Measurements from ENCODE around the gene VPS13C. TPM values are rescaled to one million over a fixed set of nuclear protein-coding genes. Genes with fewer than 3 reads are reported as not detected.

VPS13C gene
- polyA plus RNA-seq, 3 donors, result 31.8 to 60.6 (median 47.3) TPM

DNA sequence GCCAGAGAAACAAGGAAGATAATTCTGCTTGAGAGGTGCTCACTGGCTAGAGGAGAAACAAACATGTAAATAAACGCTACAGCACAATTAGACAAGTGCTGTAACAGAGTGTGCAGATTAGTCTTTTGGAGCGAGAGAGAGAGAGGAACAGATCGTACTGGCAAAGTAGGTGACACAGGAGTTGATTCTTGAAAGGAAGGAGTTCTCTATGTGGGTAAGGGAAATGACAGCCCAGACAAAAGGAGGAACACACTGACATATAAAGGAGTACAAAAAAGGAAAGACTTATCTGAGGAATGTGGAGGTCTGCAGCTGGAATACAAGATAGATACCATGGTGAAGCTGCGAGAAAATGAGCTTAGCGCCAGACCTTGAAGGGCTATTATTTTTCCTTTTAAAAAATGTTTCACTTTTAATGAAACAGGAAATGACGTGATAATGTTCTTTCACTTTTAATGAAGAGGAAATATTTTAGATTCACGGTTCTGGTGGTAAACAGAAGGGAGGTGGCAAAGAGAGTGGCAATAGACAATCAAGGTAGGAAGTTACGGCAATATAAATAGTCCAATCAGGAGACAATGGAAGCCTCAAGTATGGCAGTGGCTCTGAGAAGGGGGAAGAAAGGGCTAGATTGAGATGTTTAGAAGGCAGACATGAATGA lies 202.9 kb downstream of the VPS13C start:
- no peak for DNase-seq

- no peak for DNase-seq
Observed at GRCh38 chr15:61856295-61856694, 204.0 kb downstream of the VPS13C start.

- DNase-seq, result no peak
Observed at GRCh38 chr15:61853195-61853594, 207.1 kb downstream of the VPS13C start.

DNA sequence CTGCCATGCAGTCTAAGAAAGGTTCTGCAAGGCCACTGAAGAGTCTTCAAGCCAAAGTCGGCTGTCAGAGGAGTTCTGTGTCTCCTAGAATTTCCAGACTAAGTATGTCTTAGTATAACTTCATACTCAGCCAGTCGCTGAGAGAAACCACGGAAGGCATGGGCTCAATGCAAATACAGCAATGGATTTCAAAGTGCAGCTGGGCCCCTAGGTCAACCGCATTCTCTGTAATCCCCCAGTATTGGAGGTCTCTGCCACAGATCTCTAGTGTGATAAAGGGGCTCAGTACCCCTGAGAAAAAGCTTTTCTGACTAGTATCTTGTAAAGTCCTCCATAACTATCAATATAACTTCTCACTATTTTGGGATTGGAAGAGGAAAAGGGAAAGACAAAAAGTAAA lies 208.3 kb downstream of the VPS13C start:
- no peak for DNase-seq

DNA sequence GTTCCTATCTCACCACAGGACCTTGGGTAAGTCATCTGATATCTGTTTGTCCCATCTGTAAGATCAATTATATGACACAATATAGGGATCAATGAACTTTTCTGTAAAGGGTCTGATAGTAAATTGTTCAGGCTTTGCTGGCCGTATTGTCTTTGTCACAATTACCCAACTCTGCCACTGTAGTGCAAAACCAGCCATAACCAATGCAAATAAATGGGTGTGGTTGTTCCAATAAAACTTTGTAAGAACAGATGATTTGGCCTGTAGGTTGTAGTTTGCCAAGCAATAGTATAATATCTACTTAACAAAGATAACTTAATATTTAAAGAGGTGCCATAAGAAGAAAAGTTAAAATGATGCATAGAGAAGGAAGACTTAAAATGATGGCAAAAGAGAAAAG lies 210.8 kb downstream of the VPS13C start:
- DNase-seq, result no peak

DNA sequence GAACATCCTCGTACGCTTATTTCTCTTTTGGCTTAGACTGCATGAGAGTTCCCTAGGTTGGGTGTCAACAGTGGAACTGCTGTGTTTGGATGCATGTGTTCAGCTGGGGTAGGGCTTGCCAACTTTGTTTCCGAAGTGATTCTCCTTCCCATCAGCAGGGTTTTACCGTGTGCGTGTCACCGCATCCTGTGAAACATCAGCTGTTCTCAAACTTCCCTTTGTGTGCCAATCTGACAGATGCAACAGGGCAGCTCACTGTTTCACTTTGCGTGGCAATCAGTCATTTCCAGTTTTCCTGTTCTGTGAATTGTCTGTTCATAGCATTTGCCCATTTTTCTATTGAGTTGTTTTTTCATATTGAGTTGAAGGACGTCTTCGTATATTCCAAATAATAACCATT lies 218.8 kb downstream of the VPS13C start:
- no peak for DNase-seq

DNA sequence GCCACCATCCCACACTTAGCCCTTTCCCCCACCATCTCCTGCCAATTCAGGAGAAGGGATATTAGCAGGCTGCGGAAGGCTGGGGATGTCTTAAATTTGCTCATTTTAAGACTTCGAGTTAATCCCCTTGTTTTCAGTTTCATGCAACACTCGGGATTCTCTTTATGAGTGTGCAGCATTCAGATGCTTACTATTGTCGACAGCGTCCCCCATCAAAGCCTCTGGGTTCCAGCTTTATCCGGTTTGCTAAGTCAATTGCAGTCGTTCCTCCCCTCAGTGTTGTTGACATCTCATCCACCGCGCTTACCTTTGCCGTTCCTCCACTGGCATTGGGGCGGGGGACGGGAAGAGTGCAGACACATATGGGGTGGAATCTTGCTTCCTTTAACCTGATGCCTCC lies 220.2 kb downstream of the VPS13C start:
- DNase-seq, result no peak

DNA sequence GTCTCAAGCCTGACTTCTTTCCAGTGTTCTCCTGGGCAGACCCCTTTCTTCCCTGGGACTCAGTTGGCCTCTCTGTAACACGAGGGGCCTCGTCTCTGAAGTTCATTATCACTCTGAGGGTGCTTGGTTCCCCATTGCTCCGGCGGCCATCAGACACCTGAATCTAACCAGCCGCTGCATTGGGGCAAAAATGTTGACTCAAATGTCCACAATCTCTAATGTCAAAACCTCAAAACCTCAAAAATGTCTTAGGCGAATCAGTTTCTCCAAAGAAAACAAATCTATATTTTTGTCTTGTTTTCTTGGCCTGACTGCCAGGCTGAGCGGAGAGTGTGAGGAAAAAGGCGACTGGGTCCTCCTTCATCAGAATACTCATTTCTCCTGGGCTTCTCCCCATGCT lies 220.7 kb downstream of the VPS13C start:
- no peak for DNase-seq

DNA sequence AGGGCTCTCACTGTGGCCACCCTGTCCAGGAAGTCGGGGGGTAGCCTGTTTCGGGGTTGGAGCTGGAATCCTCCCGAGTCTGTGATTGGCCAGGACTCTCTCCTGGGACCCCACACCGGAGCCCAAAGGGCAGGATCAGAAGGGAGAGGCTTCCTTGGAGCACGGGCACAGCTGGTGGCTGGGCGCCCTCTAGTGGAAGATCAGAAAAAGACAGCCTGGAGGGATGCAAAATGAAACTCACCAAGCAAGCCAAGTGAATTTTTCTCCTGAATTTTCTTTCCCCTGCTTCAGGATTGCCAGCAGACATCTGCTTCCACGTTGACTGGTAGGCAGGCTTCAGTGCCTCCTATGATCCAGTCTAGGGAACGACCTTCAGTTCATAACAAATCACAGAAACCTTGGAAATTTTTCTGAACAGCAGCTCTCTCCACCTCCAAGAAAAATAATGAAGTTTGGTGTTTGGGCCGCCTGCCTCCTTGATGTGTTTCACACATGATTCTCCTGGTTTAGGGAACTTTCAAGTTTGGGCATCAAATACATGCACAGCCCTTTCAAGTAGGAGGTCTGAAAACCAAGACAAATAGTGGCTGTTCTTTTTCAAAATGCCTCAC lies 224.6 kb downstream of the VPS13C start:
- peak; percentile 44 for DNase-seq

DNA sequence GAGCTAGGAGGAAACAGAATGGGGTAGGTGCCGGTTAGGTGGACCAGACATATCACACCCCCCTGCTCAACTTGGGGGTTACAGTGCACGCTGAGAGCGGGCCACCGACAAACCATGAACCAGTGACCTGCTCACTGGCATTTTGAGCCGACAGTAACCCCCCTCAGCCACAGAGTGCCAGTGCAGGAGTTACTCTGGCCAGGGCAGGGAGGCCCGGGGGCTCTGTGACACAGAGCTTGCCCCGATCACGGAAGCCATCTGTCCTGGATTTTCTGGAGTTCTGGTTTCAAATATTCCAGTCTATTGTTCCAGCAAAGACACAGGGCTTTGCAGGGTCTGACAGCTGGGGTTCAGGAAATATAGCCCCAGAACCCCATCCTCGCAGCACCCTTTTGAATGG lies 225.2 kb downstream of the VPS13C start:
- no peak for DNase-seq

GRCh38 chr15:61834076-61834697 lies 226.1 kb downstream of the VPS13C start:
- DNase-seq, result peak; percentile 79

DNA sequence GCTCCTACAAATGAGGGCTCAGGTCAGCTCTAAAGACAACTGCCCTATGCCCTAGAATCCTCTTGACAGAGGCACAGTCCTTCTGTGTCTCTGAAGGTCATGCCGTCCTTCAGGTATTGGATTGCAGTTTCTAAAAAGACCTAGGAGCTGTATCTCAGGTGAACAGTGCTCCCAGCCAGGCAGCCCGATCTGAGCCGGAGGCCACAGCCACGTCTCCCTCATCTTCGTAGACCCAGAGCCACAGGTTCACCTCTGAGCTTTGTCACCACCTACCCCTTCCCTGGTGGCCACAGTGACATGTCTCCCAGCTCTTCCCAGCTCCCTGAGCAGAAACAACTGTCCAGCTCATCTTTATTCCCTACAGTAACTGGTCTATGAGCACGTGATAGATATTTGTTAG lies 228.0 kb downstream of the VPS13C start:
- no peak for DNase-seq

DNA sequence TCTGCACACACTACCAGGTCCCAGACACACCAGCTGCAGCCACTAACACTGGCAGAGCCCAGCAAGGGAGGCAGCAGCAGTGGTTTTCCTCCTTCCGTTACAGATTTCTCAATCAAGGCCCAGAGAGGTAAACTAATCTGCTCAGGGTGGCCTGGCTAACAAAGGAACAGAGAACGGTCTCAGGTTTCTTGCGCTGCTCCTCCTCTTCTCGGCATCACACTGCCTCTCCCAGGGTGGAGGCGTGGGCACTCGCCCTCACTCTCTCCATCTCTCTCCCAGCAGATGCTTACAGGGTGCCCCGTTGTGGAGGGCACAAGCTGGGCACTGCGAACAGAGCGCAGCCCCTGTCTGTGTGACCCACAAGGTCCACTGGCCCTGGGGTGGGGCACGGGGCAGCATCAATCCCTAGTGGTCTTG lies 228.7 kb downstream of the VPS13C start:
- DNase-seq, result no peak

DNA sequence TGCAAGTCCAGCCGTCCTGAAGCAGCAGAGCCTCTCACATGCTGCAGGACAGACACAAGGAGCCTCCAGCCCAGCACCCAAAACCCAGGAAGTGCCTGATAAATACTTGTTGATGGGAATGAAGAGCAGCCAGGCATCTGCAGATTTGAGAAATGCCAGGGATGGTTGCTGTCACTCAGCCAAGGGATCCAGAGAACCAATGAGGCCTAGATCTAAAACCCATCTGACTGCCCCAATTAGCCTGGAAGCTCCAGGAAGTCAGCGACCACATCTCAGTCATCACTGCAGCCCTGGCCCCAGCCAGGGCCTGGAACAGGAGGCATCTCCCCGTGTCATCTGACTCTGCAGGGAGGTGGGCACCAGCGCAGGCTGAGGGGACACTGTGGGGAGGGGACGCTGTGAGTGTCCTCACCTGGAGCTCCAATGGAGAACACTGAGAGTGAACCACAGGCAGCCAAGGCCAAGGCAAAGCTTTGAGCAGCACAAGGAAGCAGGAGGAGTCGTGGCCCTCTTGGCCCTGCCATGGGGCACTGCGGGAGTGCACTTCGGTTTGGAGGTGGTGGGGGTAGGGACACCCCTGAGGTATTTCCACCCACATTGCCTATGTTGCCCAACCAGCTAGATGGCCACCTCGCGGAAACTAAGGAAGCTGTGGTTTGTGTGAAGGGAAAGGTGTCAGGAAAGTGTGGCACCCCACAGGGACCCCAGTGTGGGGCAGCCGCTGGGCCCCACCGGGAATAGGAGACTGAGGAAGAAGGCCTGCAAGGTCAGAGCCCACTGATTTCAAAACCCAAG lies 229.5 kb downstream of the VPS13C start:
- DNase-seq, result no peak

DNA sequence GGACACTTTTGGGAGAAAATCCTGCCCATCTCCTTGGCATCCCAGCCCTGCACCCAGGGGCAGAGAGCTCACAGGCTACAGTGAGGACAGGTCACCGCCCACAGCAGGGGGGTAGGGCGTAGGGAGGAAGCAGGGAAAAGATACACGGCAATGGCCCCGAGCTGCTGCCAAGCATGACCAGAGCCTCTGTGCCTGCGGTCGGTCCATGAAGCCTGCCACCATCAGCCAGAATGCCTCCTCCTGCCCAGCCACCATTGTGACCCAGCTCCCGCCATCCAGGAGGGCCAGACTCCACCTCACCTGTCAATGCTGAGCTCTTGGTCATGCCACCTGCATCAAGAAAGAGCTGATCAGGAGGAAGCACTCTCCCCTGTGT lies 230.7 kb downstream of the VPS13C start:
- DNase-seq, result no peak

- no peak for DNase-seq
Observed at GRCh38 chr15:61828860-61829513, 231.3 kb downstream of the VPS13C start.

DNA sequence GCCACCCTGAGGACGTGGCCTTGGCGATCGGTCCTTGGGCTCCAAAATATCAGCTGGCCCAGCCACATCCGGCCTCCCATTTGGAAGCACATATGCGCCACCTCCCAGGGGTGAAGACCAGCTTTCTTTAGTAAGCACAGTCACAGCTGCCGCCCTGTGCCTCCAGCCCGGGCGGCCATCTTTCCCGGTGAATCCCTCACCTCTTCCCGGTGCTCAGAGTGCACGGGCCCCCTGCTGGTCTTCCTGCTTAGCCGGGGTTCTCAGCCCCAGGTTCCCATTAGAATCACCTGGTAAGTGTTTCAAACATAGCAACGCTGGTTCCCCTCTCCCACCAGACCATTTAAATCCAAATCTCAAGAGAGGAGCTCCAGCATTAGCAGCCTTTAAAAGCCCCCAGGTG lies 232.2 kb downstream of the VPS13C start:
- DNase-seq, result no peak

GRCh38 chr15:61827131-61827530 lies 233.1 kb downstream of the VPS13C start:
- DNase-seq, result no peak

- no peak for DNase-seq
Observed at GRCh38 chr15:61824291-61824690, 236.0 kb downstream of the VPS13C start.

DNA sequence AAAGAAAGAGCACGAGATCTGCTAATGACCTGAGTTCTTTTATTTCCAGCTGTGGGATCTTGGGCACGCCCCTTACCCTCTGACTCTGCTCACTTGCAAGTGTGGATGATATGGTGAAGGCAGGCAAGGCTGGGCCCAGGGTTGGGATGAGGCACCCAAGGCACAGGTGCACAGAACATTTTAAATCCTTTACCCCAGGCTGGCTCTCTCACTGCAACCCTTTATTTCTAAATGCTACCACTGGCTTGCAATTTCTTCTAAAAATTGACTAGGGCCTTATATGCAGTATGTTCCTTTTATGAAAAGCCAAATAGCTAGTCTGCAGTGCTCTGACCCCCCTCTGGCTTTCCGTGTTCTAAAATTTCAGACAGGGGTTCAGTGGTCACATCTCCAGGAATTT lies 237.7 kb downstream of the VPS13C start:
- DNase-seq, result no peak

DNA sequence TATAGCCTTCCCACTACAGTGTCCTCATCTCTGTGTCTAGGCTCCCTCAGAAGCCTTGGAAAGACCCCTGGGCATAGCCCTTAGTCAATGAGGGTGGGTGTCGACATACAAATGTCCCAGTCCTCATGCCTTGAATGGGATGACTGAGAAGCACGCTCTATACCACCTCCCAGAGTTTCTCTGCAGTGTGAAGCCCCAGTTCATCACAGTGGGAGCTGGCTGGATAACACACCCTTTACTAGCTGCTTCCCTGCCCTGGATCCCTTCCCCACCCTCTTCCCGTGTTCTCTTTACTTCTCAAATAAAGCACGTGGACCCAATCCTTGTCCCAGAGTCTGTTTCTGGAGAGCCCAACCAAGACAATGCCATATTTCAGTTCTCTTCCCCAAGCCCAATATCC lies 239.3 kb downstream of the VPS13C start:
- DNase-seq, result no peak

GRCh38 chr15:61820212-61820611 lies 240.0 kb downstream of the VPS13C start:
- no peak for DNase-seq
